Smooth muscle cell (in vitro differentiated cells): ENCODE results near the gene DRG1. TPM values are rescaled to one million over a fixed set of nuclear protein-coding genes. Genes with fewer than 3 reads are reported as not detected.

Experiments
- DNase-seq: peaks from one replicate; lab custom pipeline; 2025; ENCODE audit not compliant: unreplicated experiment; lab: John Stamatoyannopoulos, UW
- H2AFZ ChIP-seq: fragments of 200-600 bp; sonication (generic); 2 replicates; pipeline ENCODE4 v1.6.0; 2016; ENCODE audit warnings: antibody characterized with exemption, low read depth, mild to moderate bottlenecking
- H3F3A ChIP-seq: fragments of 200-600 bp; sonication (generic); 2 replicates; pipeline ENCODE4 v1.6.0; 2017; ENCODE audit warnings: antibody characterized with exemption, low read depth
- H3K27ac ChIP-seq: fragments of 200-600 bp; sonication (generic); 2 replicates; pipeline ENCODE4 v1.5.1; 2016; ENCODE audit warnings: low read depth, mild to moderate bottlenecking
- H3K27me3 ChIP-seq: fragments of 200-600 bp; sonication (generic); 2 replicates; pipeline ENCODE4 v1.6.1; 2016; ENCODE audit warnings: low read depth, mild to moderate bottlenecking
- H3K36me3 ChIP-seq: fragments of 200-600 bp; sonication (generic); 2 replicates; pipeline ENCODE4 v1.5.1; 2016; ENCODE audit warnings: low read depth
- H3K4me1 ChIP-seq: fragments of 200-600 bp; sonication (generic); 2 replicates; pipeline ENCODE4 v1.5.1; 2016; ENCODE audit warnings: low read depth
- H3K4me2 ChIP-seq: fragments of 200-600 bp; sonication (generic); 2 replicates; pipeline ENCODE4 v1.6.0; 2016; ENCODE audit warnings: mild to moderate bottlenecking
- H3K4me3 ChIP-seq: fragments of 200-600 bp; sonication (generic); 2 replicates; pipeline ENCODE4 v1.5.1; 2016; ENCODE audit warnings: mild to moderate bottlenecking
- H3K79me2 ChIP-seq: fragments of 200-600 bp; sonication (generic); 2 replicates; pipeline ENCODE4 v1.6.0; 2016; ENCODE audit warnings: low read depth, mild to moderate bottlenecking
- H3K9ac ChIP-seq: fragments of 200-600 bp; sonication (generic); 2 replicates; pipeline ENCODE4 v1.6.0; 2016; ENCODE audit warnings: low read depth
- H3K9me3 ChIP-seq: fragments of 200-600 bp; sonication (generic); replicated peaks from 2 replicates; pipeline ENCODE4 v1.5.1; 2016; ENCODE audit warnings: low read depth
- H4K20me1 ChIP-seq: fragments of 200-600 bp; sonication (generic); 2 replicates; pipeline ENCODE4 v1.6.0; 2016; ENCODE audit warnings: low read depth
- WGBS: methylation state at CpG from one replicate; pipeline ENCODE4 v1.1.7; 2016; ENCODE audit warnings: low lambda C conversion rate; 5-methylcytosine and 5-hydroxymethylcytosine counted together
- polyA plus RNA-seq: library from polyadenylated mRNA; unstranded; fragments of >200 nt; fragmentation: Nextera tagmentation; extraction: Ambion mirVana; gene quantifications from 2 replicates; pipeline ENCODE4 v1.2.1, GENCODE V29; 2016
- total RNA-seq: library from RNA; depleted of rRNA; stranded (reverse); fragments of >200 nt; gene quantifications from 2 replicates; pipeline ENCODE4 v1.2.3, GENCODE V29; 2014
- TF ChIP-seq, protein P1 (sequence below): fragments of 200-600 bp; sonication (generic); IDR thresholded peaks from 2 replicates; pipeline ENCODE4 v1.5.1; 2017; ENCODE audit warnings: borderline replicate concordance, mild to moderate bottlenecking, antibody characterized with exemption; ENCODE audit not compliant: insufficient read depth, poor library complexity, severe bottlenecking

DRG1 gene
- total and polyA plus RNA-seq, 2 experiments from 2014 or later: 64.3 to 78.4 TPM

- Histone ChIP-seq H3F3A (peaks cover 19% of the 10 kb centered on the region), H3K9me3 (no peaks in the 10 kb centered on the region), H3K4me3 (no peak overlapping the region), H3K4me1 (peaks cover 11% of the 10 kb centered on the region), H4K20me1 (peaks cover 20% of the 10 kb centered on the region), H3K27me3 (no peaks in the 10 kb centered on the region), H3K79me2 (no peaks in the 10 kb centered on the region), H3K36me3 (peaks cover 22% of the 10 kb centered on the region), H2AFZ (no peak overlapping the region), H3K4me2 (no peak overlapping the region), H3K9ac (no peak overlapping the region), H3K27ac (no peak overlapping the region)
- TF ChIP-seq, protein P1, sequence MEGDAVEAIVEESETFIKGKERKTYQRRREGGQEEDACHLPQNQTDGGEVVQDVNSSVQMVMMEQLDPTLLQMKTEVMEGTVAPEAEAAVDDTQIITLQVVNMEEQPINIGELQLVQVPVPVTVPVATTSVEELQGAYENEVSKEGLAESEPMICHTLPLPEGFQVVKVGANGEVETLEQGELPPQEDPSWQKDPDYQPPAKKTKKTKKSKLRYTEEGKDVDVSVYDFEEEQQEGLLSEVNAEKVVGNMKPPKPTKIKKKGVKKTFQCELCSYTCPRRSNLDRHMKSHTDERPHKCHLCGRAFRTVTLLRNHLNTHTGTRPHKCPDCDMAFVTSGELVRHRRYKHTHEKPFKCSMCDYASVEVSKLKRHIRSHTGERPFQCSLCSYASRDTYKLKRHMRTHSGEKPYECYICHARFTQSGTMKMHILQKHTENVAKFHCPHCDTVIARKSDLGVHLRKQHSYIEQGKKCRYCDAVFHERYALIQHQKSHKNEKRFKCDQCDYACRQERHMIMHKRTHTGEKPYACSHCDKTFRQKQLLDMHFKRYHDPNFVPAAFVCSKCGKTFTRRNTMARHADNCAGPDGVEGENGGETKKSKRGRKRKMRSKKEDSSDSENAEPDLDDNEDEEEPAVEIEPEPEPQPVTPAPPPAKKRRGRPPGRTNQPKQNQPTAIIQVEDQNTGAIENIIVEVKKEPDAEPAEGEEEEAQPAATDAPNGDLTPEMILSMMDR: no peak
- WGBS: 97% methylated on average over 7 of the region's 7 CpGs
- DNase-seq: no peak
These were observed 41.3 kb downstream of the DRG1 start for GRCh38 chr22:31440681-31441080.

DNA sequence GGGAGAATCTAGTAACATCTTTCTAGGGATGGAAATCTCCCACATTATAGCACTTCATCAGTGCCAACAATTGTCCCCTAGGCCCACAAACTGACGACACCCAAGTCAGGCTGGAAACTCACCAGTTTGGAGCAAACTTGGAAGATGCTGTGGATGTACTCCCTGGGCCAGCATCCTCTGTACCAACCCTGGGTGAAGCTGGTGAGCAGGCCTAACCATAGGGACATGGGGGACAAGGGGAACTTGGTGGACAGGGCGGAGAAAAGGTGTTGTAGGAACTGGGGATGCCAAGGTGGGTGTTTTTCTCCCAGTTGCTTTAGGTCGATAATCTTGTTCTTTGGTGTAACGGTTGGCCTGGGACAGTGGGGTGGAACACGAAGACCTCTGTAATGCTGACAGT, 42.2 kb downstream of the DRG1 start:
- H3K79me2 ChIP-seq: no peaks in the 10 kb centered on the region
- no peaks in the 10 kb centered on the region for H3K27me3 ChIP-seq
- peaks cover 19% of the 10 kb centered on the region for H3F3A ChIP-seq
- no peak overlapping the region for H3K27ac ChIP-seq
- H3K9ac ChIP-seq: no peak overlapping the region
- WGBS: 97% methylated on average over 5 of the region's 5 CpGs
- peaks cover 11% of the 10 kb centered on the region for H3K4me1 ChIP-seq
- no peak overlapping the region for H3K4me2 ChIP-seq
- no peaks in the 10 kb centered on the region for H3K9me3 ChIP-seq
- DNase-seq: no peak
- peaks cover 19% of the 10 kb centered on the region for H3K36me3 ChIP-seq
- H3K4me3 ChIP-seq: no peak overlapping the region
- peaks cover 16% of the 10 kb centered on the region for H4K20me1 ChIP-seq
- TF ChIP-seq, protein P1: no peak
- no peak overlapping the region for H2AFZ ChIP-seq

- H3K79me2 ChIP-seq: no peaks in the 10 kb centered on the region
- H3K27ac ChIP-seq: peak overlapping the region; percentile 19
- DNase-seq: no peak
- H3K4me1 ChIP-seq: peaks cover 11% of the 10 kb centered on the region
- no peak overlapping the region for H3K4me3 ChIP-seq
- H3K36me3 ChIP-seq: peaks cover 13% of the 10 kb centered on the region
- no peak overlapping the region for H3K9ac ChIP-seq
- WGBS: 60% methylated on average over 5 of the region's 5 CpGs
- peaks cover 6% of the 10 kb centered on the region for H4K20me1 ChIP-seq
- no peaks in the 10 kb centered on the region for H3K27me3 ChIP-seq
- H3K9me3 ChIP-seq: no peaks in the 10 kb centered on the region
- TF ChIP-seq, protein P1: no peak
- H2AFZ ChIP-seq: no peak overlapping the region
- H3K4me2 ChIP-seq: no peak overlapping the region
- H3F3A ChIP-seq: peaks cover 19% of the 10 kb centered on the region
These were observed 43.5 kb downstream of the DRG1 start for GRCh38 chr22:31442768-31443489.

DNA sequence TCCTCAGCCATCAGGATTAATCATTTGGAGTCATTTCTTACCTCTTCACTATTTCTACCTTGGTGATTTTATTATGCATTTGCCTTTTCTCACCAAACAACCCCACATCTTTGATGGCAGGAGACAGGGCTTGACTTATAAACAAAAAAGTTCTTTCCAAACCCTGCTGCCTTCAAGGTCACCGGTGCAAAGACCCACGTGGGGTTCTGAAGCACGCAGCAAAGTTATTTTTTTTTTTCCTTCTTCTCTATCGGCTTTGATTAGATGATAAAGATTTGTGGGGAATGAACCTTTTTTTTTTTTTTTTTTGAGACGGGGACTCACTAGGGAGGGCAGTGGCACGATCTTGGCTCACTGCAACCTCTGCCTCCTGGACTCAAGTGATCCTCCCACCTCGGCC, 44.1 kb downstream of the DRG1 start:
- H3F3A ChIP-seq: peaks cover 19% of the 10 kb centered on the region
- peak overlapping the region; percentile 19 for H3K27ac ChIP-seq
- TF ChIP-seq, protein P1: no peak
- H2AFZ ChIP-seq: no peak overlapping the region
- peaks cover 6% of the 10 kb centered on the region for H4K20me1 ChIP-seq
- no peaks in the 10 kb centered on the region for H3K27me3 ChIP-seq
- H3K36me3 ChIP-seq: peaks cover 11% of the 10 kb centered on the region
- WGBS: 88% methylated on average over 7 of the region's 7 CpGs
- no peak overlapping the region for H3K4me2 ChIP-seq
- H3K79me2 ChIP-seq: no peaks in the 10 kb centered on the region
- peaks cover 11% of the 10 kb centered on the region for H3K4me1 ChIP-seq
- H3K9me3 ChIP-seq: no peaks in the 10 kb centered on the region
- DNase-seq: no peak
- no peak overlapping the region for H3K9ac ChIP-seq
- H3K4me3 ChIP-seq: no peak overlapping the region
